K562 (cell line): ENCODE data around the gene LAMB1. TPM values are rescaled to one million over a fixed set of nuclear protein-coding genes. Genes with fewer than 3 reads are reported as not detected.
A peak's percentile ranks its signal among the peaks of the same experiment; 100 is the strongest.

Source experiments
- EP300 ChIP-seq: IDR thresholded peaks from 2 replicates; pipeline ENCODE4 v1.6.1; 2012; ENCODE audit warnings: low read length, improper control_type of control experiment
- LEF1 ChIP-seq: fragments of 450-650 bp; IDR thresholded peaks from 2 replicates; pipeline ENCODE4 v1.6.1; 2016; ENCODE audit warnings: mild to moderate bottlenecking
- RREB1 ChIP-seq: fragments of 250-450 bp; sonication (Bioruptor Pico); IDR thresholded peaks from 2 replicates; pipeline ENCODE4 v1.4.0; 2020
- SAFB2 ChIP-seq: fragments of 200-400 bp; formaldehyde crosslinking; IDR thresholded peaks from 2 replicates; pipeline ENCODE4 v1.6.1; 2018; ENCODE audit warnings: borderline replicate concordance, low read length, low read depth, moderate library complexity; ENCODE audit not compliant: severe bottlenecking
- SREBF2 ChIP-seq: sonication (generic); formaldehyde crosslinking; IDR thresholded peaks from 2 replicates; pipeline ENCODE4 v1.4.0; 2020; ENCODE audit warnings: mild to moderate bottlenecking, missing genetic modification reagents
- SRSF7 ChIP-seq: fragments of 200-400 bp; formaldehyde crosslinking; optimal IDR thresholded peaks from 2 replicates; pipeline ENCODE3; 2017; ENCODE audit warnings: mild to moderate bottlenecking, low read depth, low read length
- ZNF512 ChIP-seq: IDR thresholded peaks from 2 replicates; pipeline ENCODE4 v1.6.1; 2016; ENCODE audit warnings: missing genetic modification characterization, missing compliant biosample characterization
- ZNF764 ChIP-seq: fragments of 250-450 bp; sonication (Bioruptor Pico); IDR thresholded peaks from 2 replicates; pipeline ENCODE4 v1.4.0; 2020; ENCODE audit warnings: low read depth, mild to moderate bottlenecking, moderate library complexity
- polyA plus RNA-seq, 8 experiments: library from polyadenylated mRNA; depleted of rRNA in 4 of 8; stranded (reverse) in 5 of 8; unstranded in 3 of 8; fragments of >200 nt; fragmentation: Nextera tagmentation in 2 of 8; fragmentation: Illumina TruSeq in 1 of 8; extraction: Ambion mirVana in 2 of 8; extraction: Trizol in 1 of 8; gene quantifications; 2 replicates each; pipeline versions ENCODE4 v1.2.1 to v1.2.3, GENCODE V29; 2011 to 2014; ENCODE audit warnings: inconsistent platforms in 1 of 8, missing spikeins in 1 of 8
- total RNA-seq, 7 experiments: library from RNA; depleted of rRNA in 6 of 7; stranded (reverse); fragments of >200 nt in 6 of 7; fragmentation: Illumina TruSeq in 2 of 7; extraction: Trizol in 2 of 7; gene quantifications; 2 replicates each; pipeline versions ENCODE4 v1.2.1 to v1.2.3, GENCODE V29; 2011 to 2021; ENCODE audit warnings: low replicate concordance in 1 of 7
- TF ChIP-seq, protein P1 (sequence below): sonication (generic); formaldehyde crosslinking; IDR thresholded peaks from 2 replicates; pipeline ENCODE4 v1.8.0; 2022; ENCODE audit warnings: missing genetic modification reagents, mild to moderate bottlenecking, borderline replicate concordance
- TF ChIP-seq, protein P2 (sequence below): fragments of 450-650 bp; formaldehyde crosslinking; conservative IDR thresholded peaks from 2 replicates; pipeline ENCODE4 v1.4.0; 2022; ENCODE audit warnings: mild to moderate bottlenecking, missing genetic modification characterization
- TF ChIP-seq, protein P3 (sequence below): sonication (generic); formaldehyde crosslinking; IDR thresholded peaks from 2 replicates; pipeline ENCODE4 v1.9.0; 2022; ENCODE audit warnings: mild to moderate bottlenecking, missing genetic modification reagents
- TF ChIP-seq, protein P4 (sequence below): fragments of 450-650 bp; IDR thresholded peaks from 2 replicates; pipeline ENCODE4 v1.7.1; 2018; ENCODE audit warnings: mild to moderate bottlenecking, low read depth; ENCODE audit not compliant: partially characterized antibody

LAMB1 gene
- total and polyA plus RNA-seq, 9 of the 15 experiments (the other 6 are each of a cell fraction or from before 2014, with no cell fraction given): 6.0 to 17.7 (median 12.3) TPM

- TF ChIP-seq ZNF764 (CRISPR knock-in tag): no peak
- no peak for TF ChIP-seq SAFB2
- TF ChIP-seq, protein P1, sequence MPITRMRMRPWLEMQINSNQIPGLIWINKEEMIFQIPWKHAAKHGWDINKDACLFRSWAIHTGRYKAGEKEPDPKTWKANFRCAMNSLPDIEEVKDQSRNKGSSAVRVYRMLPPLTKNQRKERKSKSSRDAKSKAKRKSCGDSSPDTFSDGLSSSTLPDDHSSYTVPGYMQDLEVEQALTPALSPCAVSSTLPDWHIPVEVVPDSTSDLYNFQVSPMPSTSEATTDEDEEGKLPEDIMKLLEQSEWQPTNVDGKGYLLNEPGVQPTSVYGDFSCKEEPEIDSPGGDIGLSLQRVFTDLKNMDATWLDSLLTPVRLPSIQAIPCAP: no peak
- no peak for TF ChIP-seq RREB1 (CRISPR knock-in tag)
- TF ChIP-seq EP300: peak; percentile 92
- TF ChIP-seq, protein P2, sequence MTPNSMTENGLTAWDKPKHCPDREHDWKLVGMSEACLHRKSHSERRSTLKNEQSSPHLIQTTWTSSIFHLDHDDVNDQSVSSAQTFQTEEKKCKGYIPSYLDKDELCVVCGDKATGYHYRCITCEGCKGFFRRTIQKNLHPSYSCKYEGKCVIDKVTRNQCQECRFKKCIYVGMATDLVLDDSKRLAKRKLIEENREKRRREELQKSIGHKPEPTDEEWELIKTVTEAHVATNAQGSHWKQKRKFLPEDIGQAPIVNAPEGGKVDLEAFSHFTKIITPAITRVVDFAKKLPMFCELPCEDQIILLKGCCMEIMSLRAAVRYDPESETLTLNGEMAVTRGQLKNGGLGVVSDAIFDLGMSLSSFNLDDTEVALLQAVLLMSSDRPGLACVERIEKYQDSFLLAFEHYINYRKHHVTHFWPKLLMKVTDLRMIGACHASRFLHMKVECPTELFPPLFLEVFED (CRISPR knock-in tag): no peak
- TF ChIP-seq, protein P3, sequence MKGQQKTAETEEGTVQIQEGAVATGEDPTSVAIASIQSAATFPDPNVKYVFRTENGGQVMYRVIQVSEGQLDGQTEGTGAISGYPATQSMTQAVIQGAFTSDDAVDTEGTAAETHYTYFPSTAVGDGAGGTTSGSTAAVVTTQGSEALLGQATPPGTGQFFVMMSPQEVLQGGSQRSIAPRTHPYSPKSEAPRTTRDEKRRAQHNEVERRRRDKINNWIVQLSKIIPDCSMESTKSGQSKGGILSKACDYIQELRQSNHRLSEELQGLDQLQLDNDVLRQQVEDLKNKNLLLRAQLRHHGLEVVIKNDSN (CRISPR knock-in tag): no peak
- TF ChIP-seq ZNF512 (tag): no peak
- TF ChIP-seq LEF1: peak; percentile 94
- TF ChIP-seq, protein P4, sequence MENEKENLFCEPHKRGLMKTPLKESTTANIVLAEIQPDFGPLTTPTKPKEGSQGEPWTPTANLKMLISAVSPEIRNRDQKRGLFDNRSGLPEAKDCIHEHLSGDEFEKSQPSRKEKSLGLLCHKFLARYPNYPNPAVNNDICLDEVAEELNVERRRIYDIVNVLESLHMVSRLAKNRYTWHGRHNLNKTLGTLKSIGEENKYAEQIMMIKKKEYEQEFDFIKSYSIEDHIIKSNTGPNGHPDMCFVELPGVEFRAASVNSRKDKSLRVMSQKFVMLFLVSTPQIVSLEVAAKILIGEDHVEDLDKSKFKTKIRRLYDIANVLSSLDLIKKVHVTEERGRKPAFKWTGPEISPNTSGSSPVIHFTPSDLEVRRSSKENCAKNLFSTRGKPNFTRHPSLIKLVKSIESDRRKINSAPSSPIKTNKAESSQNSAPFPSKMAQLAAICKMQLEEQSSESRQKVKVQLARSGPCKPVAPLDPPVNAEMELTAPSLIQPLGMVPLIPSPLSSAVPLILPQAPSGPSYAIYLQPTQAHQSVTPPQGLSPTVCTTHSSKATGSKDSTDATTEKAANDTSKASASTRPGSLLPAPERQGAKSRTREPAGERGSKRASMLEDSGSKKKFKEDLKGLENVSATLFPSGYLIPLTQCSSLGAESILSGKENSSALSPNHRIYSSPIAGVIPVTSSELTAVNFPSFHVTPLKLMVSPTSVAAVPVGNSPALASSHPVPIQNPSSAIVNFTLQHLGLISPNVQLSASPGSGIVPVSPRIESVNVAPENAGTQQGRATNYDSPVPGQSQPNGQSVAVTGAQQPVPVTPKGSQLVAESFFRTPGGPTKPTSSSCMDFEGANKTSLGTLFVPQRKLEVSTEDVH: peak; percentile 49
- TF ChIP-seq SREBF2: no peak
- no peak for TF ChIP-seq SRSF7
These were observed 9.8 kb upstream of the LAMB1 start (continued) for GRCh38 chr7:108012499-108013430.
